H1 (cell line): ENCODE results near the gene LBH. TPM values are rescaled to one million over a fixed set of nuclear protein-coding genes. Genes with fewer than 3 reads are reported as not detected.

Source experiments
- CTCF ChIA-PET: fragments of 300-600 bp; sonication (Branson Sonifier 250); formaldehyde crosslinking; loops from one replicate; lab custom pipeline; 2021; ENCODE audit not compliant: partially characterized antibody; lab: Charles Lee
- POLR2A ChIA-PET: fragments of 300-600 bp; sonication (Branson Sonifier 250); formaldehyde crosslinking; loops from one replicate; lab custom pipeline; 2021; ENCODE audit warnings: inconsistent platforms; ENCODE audit not compliant: partially characterized antibody; lab: Charles Lee
- DNase-seq, 2 experiments: peaks; one replicate each; pipeline versions ENCODE4 v3.0.0 to v3.0.0-alpha.2; 2010 to 2022; ENCODE audit warnings: low spot score in 2 of 2, low read depth in 1 of 2, mixed read lengths in 1 of 2
- FAIRE-seq: peaks from 2 replicates; lab custom pipeline; 2011; peaks lifted over from hg19 to GRCh38; lab: Jason Lieb, UNC
- H2AFZ ChIP-seq: 2 replicates; pipeline ENCODE4 v1.8.1; 2012; ENCODE audit warnings: low read length, inconsistent platforms
- H2AK5ac ChIP-seq: 2 replicates; pipeline ENCODE4 v1.6.1; 2013; ENCODE audit warnings: low read depth, low read length
- H2BK120ac ChIP-seq: replicated peaks from 2 replicates; pipeline ENCODE3; 2013; ENCODE audit warnings: low read depth, low read length, inconsistent platforms
- H2BK12ac ChIP-seq: 2 replicates; pipeline ENCODE4 v1.6.1; 2013; ENCODE audit warnings: low read depth, low read length
- H2BK15ac ChIP-seq: 2 replicates; pipeline ENCODE4 v1.6.1; 2013; ENCODE audit warnings: low read length
- H2BK20ac ChIP-seq: 2 replicates; pipeline ENCODE4 v1.6.1; 2013; ENCODE audit warnings: low read length
- H2BK5ac ChIP-seq: 2 replicates; pipeline ENCODE4 v1.6.1; 2013; ENCODE audit warnings: low read depth, low read length
- H3K14ac ChIP-seq: 2 replicates; pipeline ENCODE4 v1.6.1; 2013; ENCODE audit warnings: inconsistent platforms; ENCODE audit not compliant: insufficient read length
- H3K18ac ChIP-seq: 2 replicates; pipeline ENCODE4 v1.6.1; 2013; ENCODE audit warnings: low read length; ENCODE audit errors: extremely low read depth
- H3K23ac ChIP-seq: 2 replicates; pipeline ENCODE4 v1.6.1; 2013; ENCODE audit warnings: inconsistent platforms; ENCODE audit not compliant: insufficient read length
- H3K23me2 ChIP-seq: 2 replicates; pipeline ENCODE4 v1.6.1; 2013; ENCODE audit warnings: low read depth, low read length
- H3K27ac ChIP-seq: 2 replicates; pipeline ENCODE4 v1.6.1; 2011; ENCODE audit warnings: low read depth, low read length, inconsistent platforms
- H3K27me3 ChIP-seq, 4 experiments: replicated peaks in 1 of 4; 1 replicate in 1 of 4; 2 replicates in 3 of 4; pipeline versions ENCODE4 v1.6.1 to v1.8.1; 2011 to 2013; ENCODE audit warnings: low read length in 3 of 4, mild to moderate bottlenecking in 3 of 4, inconsistent platforms in 2 of 4, mixed read lengths in 2 of 4, moderate library complexity in 1 of 4; ENCODE audit not compliant: control insufficient read depth in 3 of 4, insufficient read depth in 3 of 4; ENCODE audit errors: extremely low read depth in 1 of 4
- H3K36me3 ChIP-seq, 4 experiments: 2 replicates each; pipeline versions ENCODE4 v1.6.1 to v1.8.1; 2011 to 2013; ENCODE audit warnings: mild to moderate bottlenecking in 4 of 4, low read length in 3 of 4, moderate library complexity in 2 of 4, control low read depth in 1 of 4, inconsistent platforms in 1 of 4; ENCODE audit not compliant: insufficient read depth in 4 of 4, control insufficient read depth in 2 of 4
- H3K4ac ChIP-seq: replicated peaks from 2 replicates; pipeline ENCODE3; 2013; ENCODE audit warnings: low read length, low read depth, mixed read lengths, inconsistent platforms; ENCODE audit not compliant: insufficient read length
- H3K4me1 ChIP-seq, 4 experiments: replicated peaks in 1 of 4; 1 replicate in 1 of 4; 2 replicates in 3 of 4; pipeline versions ENCODE4 v1.6.1 to v1.8.1; 2011 to 2013; ENCODE audit warnings: low read length in 3 of 4, inconsistent platforms in 2 of 4, mixed read lengths in 1 of 4; ENCODE audit not compliant: insufficient read depth in 4 of 4, control insufficient read depth in 3 of 4
- H3K4me2 ChIP-seq, 2 experiments: 2 replicates each; pipeline versions ENCODE4 v1.6.1 to v1.8.1; 2011 to 2013; ENCODE audit warnings: low read depth in 2 of 2, low read length in 2 of 2, control low read depth in 1 of 2, inconsistent platforms in 1 of 2, mild to moderate bottlenecking in 1 of 2; ENCODE audit not compliant: insufficient read depth in 1 of 2
- H3K4me3 ChIP-seq, 4 experiments: fragments of 200-600, 300-600 bp in 1 of 4; sonication (generic), shearing (Covaris generic), sonication (Bioruptor Twin) in 1 of 4; 2 replicates each; pipeline versions ENCODE4 v1.5.1 to v1.8.1; 2011 to 2016; ENCODE audit warnings: low read length in 4 of 4, low read depth in 3 of 4, control low read depth in 2 of 4, inconsistent platforms in 2 of 4, mild to moderate bottlenecking in 2 of 4, mixed read lengths in 1 of 4, moderate library complexity in 1 of 4; ENCODE audit not compliant: insufficient read depth in 2 of 4; ENCODE audit errors: extremely low read depth in 1 of 4
- H3K56ac ChIP-seq: replicated peaks from 2 replicates; pipeline ENCODE3; 2013; ENCODE audit warnings: low read depth, mild to moderate bottlenecking, mixed read lengths, low read length, inconsistent platforms; ENCODE audit not compliant: insufficient read length
- H3K79me1 ChIP-seq: 2 replicates; pipeline ENCODE4 v1.6.1; 2013; ENCODE audit warnings: low read depth, low read length, control low read depth
- H3K79me2 ChIP-seq, 2 experiments: 2 replicates each; pipeline versions ENCODE4 v1.6.1 to v1.8.1; 2012 to 2013; ENCODE audit warnings: low read length in 2 of 2, mild to moderate bottlenecking in 2 of 2, inconsistent platforms in 1 of 2; ENCODE audit not compliant: insufficient read depth in 2 of 2, control insufficient read depth in 1 of 2
- H3K9ac ChIP-seq, 4 experiments: replicated peaks in 1 of 4; 1 replicate in 1 of 4; 2 replicates in 3 of 4; pipeline versions ENCODE4 v1.6.1 to v1.8.1; 2011 to 2013; ENCODE audit warnings: low read depth in 3 of 4, low read length in 3 of 4, control low read depth in 2 of 4, mild to moderate bottlenecking in 2 of 4, moderate library complexity in 2 of 4, inconsistent platforms in 1 of 4; ENCODE audit errors: extremely low read depth in 1 of 4
- H3K9me3 ChIP-seq, 2 experiments: 2 replicates each; pipeline versions ENCODE4 v1.6.1 to v1.8.1; 2012 to 2013; ENCODE audit warnings: mild to moderate bottlenecking in 2 of 2, moderate library complexity in 2 of 2, control low read depth in 1 of 2, inconsistent platforms in 1 of 2, low read depth in 1 of 2, low read length in 1 of 2, mixed read lengths in 1 of 2; ENCODE audit not compliant: insufficient read depth in 2 of 2
- H4K20me1 ChIP-seq, 2 experiments: replicated peaks in 1 of 2; 2 replicates each; pipeline versions ENCODE3 to v1.8.1; 2011 to 2013; ENCODE audit warnings: inconsistent platforms in 2 of 2, low read length in 2 of 2, mild to moderate bottlenecking in 1 of 2; ENCODE audit not compliant: insufficient read depth in 2 of 2, control insufficient read depth in 1 of 2
- H4K5ac ChIP-seq: 2 replicates; pipeline ENCODE4 v1.6.1; 2013; ENCODE audit warnings: low read length, low read depth, mixed read lengths, inconsistent platforms; ENCODE audit not compliant: insufficient read length
- H4K8ac ChIP-seq: 2 replicates; pipeline ENCODE4 v1.8.0; 2013; ENCODE audit warnings: mild to moderate bottlenecking, moderate library complexity, low read length, inconsistent platforms; ENCODE audit not compliant: insufficient read depth; ENCODE audit errors: extremely low read depth
- H4K91ac ChIP-seq: replicated peaks from 2 replicates; pipeline ENCODE3; 2013; ENCODE audit warnings: low read length, mixed read lengths, inconsistent platforms; ENCODE audit not compliant: insufficient read length
- CBX5 ChIP-seq: fragments of 300-800, 300-1000 bp; sonication (generic); IDR thresholded peaks from 2 replicates; pipeline ENCODE4 v1.7.1; 2016; ENCODE audit warnings: antibody characterized with exemption, low read length, low read depth
- EP300 ChIP-seq, 2 experiments: IDR thresholded peaks; 1 replicate in 1 of 2; 2 replicates in 1 of 2; pipeline ENCODE4 v1.6.1; 2011 to 2012; ENCODE audit warnings: low read depth in 2 of 2, low read length in 2 of 2, mild to moderate bottlenecking in 2 of 2, borderline replicate concordance in 1 of 2, inconsistent platforms in 1 of 2, moderate library complexity in 1 of 2
- GTF2F1 ChIP-seq: IDR thresholded peaks from 2 replicates; pipeline ENCODE4 v1.6.1; 2012; ENCODE audit warnings: low read depth, low read length, improper control_type of control experiment, borderline replicate concordance
- HDAC2 ChIP-seq, 2 experiments: fragments of 300-600 bp in 1 of 2; sonication (generic) in 1 of 2; IDR thresholded peaks; 2 replicates each; pipeline ENCODE4 v1.6.1; 2011 to 2012; ENCODE audit warnings: low read depth in 2 of 2, low read length in 2 of 2, mild to moderate bottlenecking in 2 of 2, moderate library complexity in 2 of 2, borderline replicate concordance in 1 of 2, inconsistent platforms in 1 of 2
- KDM5A ChIP-seq: fragments of 200-600 bp; IDR thresholded peaks from 2 replicates; pipeline ENCODE4 v1.7.1; 2012; ENCODE audit warnings: mild to moderate bottlenecking, low read length, inconsistent platforms, mixed read lengths
- RBBP5 ChIP-seq: IDR thresholded peaks from 2 replicates; pipeline ENCODE4 v1.7.1; 2012; ENCODE audit warnings: low read depth, mild to moderate bottlenecking, inconsistent platforms, low read length, moderate library complexity, borderline replicate concordance
- SIRT6 ChIP-seq: IDR thresholded peaks from one replicate; pipeline ENCODE4 v1.7.1; 2012; ENCODE audit warnings: low read length, inconsistent platforms
- TBP ChIP-seq: IDR thresholded peaks from 2 replicates; pipeline ENCODE4 v1.6.1; 2011; ENCODE audit warnings: low read depth, low read length, improper control_type of control experiment
- WGBS, 2 experiments: shearing (Covaris generic) in 1 of 2; methylation state at CpG; one replicate each; pipeline versions ENCODE4 v1.1.6 to v1.1.7; 2013 to 2015; ENCODE audit warnings: low lambda C conversion rate in 2 of 2, mixed read lengths in 2 of 2, inconsistent platforms in 1 of 2, low coverage in 1 of 2, missing lambda C conversion rate in 1 of 2; ENCODE audit not compliant: insufficient replicate concordance in 2 of 2, insufficient coverage in 1 of 2, insufficient read length in 1 of 2; ENCODE audit errors: extremely low coverage in 1 of 2, missing lambda C conversion rate in 1 of 2; 5-methylcytosine and 5-hydroxymethylcytosine counted together
- polyA plus RNA-seq, 7 experiments: library from polyadenylated mRNA; depleted of rRNA in 3 of 7; stranded (reverse) in 5 of 7; unstranded in 2 of 7; fragments of >200 nt in 5 of 7; fragments of 200-250 nt in 2 of 7; gene quantifications; 1 replicate in 5 of 7; 2 replicates in 1 of 7; 4 replicates in 1 of 7; pipeline versions ENCODE4 v1.2.1 to v1.2.3, GENCODE V29; 2011 to 2013; ENCODE audit warnings: missing spikeins in 2 of 7, mixed read lengths in 2 of 7
- total RNA-seq: library from RNA; stranded (reverse); fragmentation: NEBNext Ultra II Directional; extraction: Animal tissue kit (Norgen Biotek cat#: 25700); gene quantifications from 2 replicates; pipeline ENCODE4 v1.2.1, GENCODE V29; 2021
- TF ChIP-seq, protein P1 (sequence below), 3 experiments: IDR thresholded peaks; 1 replicate in 2 of 3; 2 replicates in 1 of 3; pipeline versions ENCODE4 v1.5.1 to v1.6.1; 2011; ENCODE audit warnings: low read length in 3 of 3, mild to moderate bottlenecking in 3 of 3, inconsistent platforms in 2 of 3, low read depth in 1 of 3, moderate library complexity in 1 of 3; ENCODE audit not compliant: insufficient read depth in 1 of 3; ENCODE audit errors: control extremely low read depth in 1 of 3
- TF ChIP-seq, protein P2 (sequence below): IDR thresholded peaks from 2 replicates; pipeline ENCODE4 v1.6.1; 2011; ENCODE audit warnings: low read depth, mild to moderate bottlenecking, low read length; ENCODE audit not compliant: insufficient read depth

LBH gene
- total and polyA plus RNA-seq, 2 of the 8 experiments (the other 6 are each of a cell fraction or from before 2014, with no cell fraction given): 25.7 to 34.5 TPM

DNA sequence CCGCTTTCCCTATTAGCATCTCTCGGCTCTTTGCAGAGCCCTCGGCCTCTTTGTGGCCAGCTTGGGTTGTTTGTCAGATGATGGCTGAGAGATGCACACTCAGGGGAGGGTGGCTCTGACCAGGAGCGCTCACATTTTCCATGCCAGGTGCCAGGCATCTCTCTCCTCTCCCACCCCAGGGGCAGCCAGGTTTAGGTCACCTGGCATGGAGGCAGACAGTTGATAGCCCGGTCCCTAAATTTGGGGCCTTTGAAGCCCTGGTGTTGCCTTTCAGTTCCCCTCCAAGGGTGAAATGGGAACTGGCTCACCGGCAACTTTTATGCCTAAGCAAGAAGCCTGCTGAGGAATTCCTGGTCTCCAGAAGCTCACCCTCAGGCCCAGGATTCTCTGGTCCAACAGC is 19.1 kb downstream of the LBH start:
- Histone ChIP-seq H2AFZ (no peak overlapping the region), H4K20me1 (no peaks in the 10 kb centered on the region), H3K18ac (no peak overlapping the region; the same call in 1 of the 2 replicates), H3K4me1 (peaks cover 0 to 4% (median 1%) of the 10 kb centered on the region in 4 experiments; a peak in 1 of 7 replicates), H3K79me1 (peaks cover 2% of the 10 kb centered on the region; the same call in 1 of the 2 replicates), H3K4ac (no peak overlapping the region), H2BK120ac (no peak overlapping the region), H3K23me2 (no peaks in the 10 kb centered on the region), H2BK12ac (no peak overlapping the region), H4K91ac (no peak overlapping the region), H3K4me3 (no peak overlapping the region), H3K4me2 (no peak overlapping the region), H3K23ac (no peak overlapping the region), H2BK5ac (no peak overlapping the region), H2BK15ac (no peak overlapping the region), H4K8ac (peak overlapping the region; percentile 1; the same call in 1 of the 2 replicates), H3K36me3 (no peaks in the 10 kb centered on the region), H3K14ac (no peak overlapping the region), H2BK20ac (no peak overlapping the region), H2AK5ac (no peak overlapping the region), H4K5ac (no peak overlapping the region), H3K9ac (no peak overlapping the region), H3K9me3 (no peaks in the 10 kb centered on the region), H3K27ac (no peak overlapping the region), H3K56ac (no peak overlapping the region), H3K79me2 (no peaks in the 10 kb centered on the region), H3K27me3 (no peaks in the 10 kb centered on the region)
- DNase-seq (no peak), FAIRE-seq (no peak)
- 93% methylated on average over 5 of the region's 6 CpGs; no CpG with 5 or more reads in 1 of the 2 experiments for WGBS, 2 experiments
- POLR2A ChIA-PET: interaction anchor here (0.8 kb wide), 1 partner anchor 19 kb away, joined by 3 read pairs; the partner anchor contains the start of gene LBH
- CTCF ChIA-PET: interaction anchor here (0.7 to 11.4 kb wide), 4 partner anchors 12 to 104 kb away, joined by 3 to 74 read pairs (median 4); no protein-coding TSS in a partner anchor
- TF ChIP-seq KDM5A: no peak
- no peak for TF ChIP-seq TBP
- no peak for TF ChIP-seq HDAC2 (IDR thresholded peaks at IDR 0.05; ENCODE audit: borderline replicate concordance in 1 of 2, low read depth in 2 of 2, low read length in 2 of 2)
- TF ChIP-seq, protein P1, sequence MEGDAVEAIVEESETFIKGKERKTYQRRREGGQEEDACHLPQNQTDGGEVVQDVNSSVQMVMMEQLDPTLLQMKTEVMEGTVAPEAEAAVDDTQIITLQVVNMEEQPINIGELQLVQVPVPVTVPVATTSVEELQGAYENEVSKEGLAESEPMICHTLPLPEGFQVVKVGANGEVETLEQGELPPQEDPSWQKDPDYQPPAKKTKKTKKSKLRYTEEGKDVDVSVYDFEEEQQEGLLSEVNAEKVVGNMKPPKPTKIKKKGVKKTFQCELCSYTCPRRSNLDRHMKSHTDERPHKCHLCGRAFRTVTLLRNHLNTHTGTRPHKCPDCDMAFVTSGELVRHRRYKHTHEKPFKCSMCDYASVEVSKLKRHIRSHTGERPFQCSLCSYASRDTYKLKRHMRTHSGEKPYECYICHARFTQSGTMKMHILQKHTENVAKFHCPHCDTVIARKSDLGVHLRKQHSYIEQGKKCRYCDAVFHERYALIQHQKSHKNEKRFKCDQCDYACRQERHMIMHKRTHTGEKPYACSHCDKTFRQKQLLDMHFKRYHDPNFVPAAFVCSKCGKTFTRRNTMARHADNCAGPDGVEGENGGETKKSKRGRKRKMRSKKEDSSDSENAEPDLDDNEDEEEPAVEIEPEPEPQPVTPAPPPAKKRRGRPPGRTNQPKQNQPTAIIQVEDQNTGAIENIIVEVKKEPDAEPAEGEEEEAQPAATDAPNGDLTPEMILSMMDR (IDR thresholded peaks at IDR 0.05; ENCODE audit: control extremely low read depth in 1 of 3, insufficient read depth in 1 of 3, low read depth in 1 of 3, low read length in 3 of 3): no peak
- TF ChIP-seq CBX5: no peak
- no peak for TF ChIP-seq SIRT6
- no peak for TF ChIP-seq RBBP5
- TF ChIP-seq GTF2F1: no peak
- TF ChIP-seq EP300 (IDR thresholded peaks at IDR 0.05; ENCODE audit: borderline replicate concordance in 1 of 2, low read depth in 2 of 2, low read length in 2 of 2): no peak
- TF ChIP-seq, protein P2, sequence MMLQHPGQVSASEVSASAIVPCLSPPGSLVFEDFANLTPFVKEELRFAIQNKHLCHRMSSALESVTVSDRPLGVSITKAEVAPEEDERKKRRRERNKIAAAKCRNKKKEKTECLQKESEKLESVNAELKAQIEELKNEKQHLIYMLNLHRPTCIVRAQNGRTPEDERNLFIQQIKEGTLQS: no peak
